ENCODE data around the gene CACNB4. TPM values are rescaled to one million over a fixed set of nuclear protein-coding genes. Genes with fewer than 3 reads are reported as not detected.

CACNB4 gene
- total RNA-seq, 4 donors from 2014 or later, result 2.3 to 5.8 (median 2.8) TPM

- TF ChIP-seq CTCF (IDR thresholded peaks at IDR 0.05; ENCODE audit: low read depth), result no peak
Measured at GRCh38 chr2:152086231-152086630, 12.6 kb downstream of the CACNB4 start.

- TF ChIP-seq CTCF (IDR thresholded peaks at IDR 0.05; ENCODE audit: low read depth), result no peak
Measured at GRCh38 chr2:152084076-152084475, 14.8 kb downstream of the CACNB4 start.

- no peak for TF ChIP-seq CTCF (IDR thresholded peaks at IDR 0.05; ENCODE audit: low read depth)
Measured at GRCh38 chr2:152083202-152083875, 15.5 kb downstream of the CACNB4 start.

GRCh38 chr2:152078662-152079061, 20.2 kb downstream of the CACNB4 start:
- no peak for TF ChIP-seq CTCF (IDR thresholded peaks at IDR 0.05; ENCODE audit: low read depth)

GRCh38 chr2:152078023-152078422, 20.8 kb downstream of the CACNB4 start:
- no peak for TF ChIP-seq CTCF (IDR thresholded peaks at IDR 0.05; ENCODE audit: low read depth)

GRCh38 chr2:152075461-152076050, 23.3 kb downstream of the CACNB4 start:
- TF ChIP-seq CTCF (IDR thresholded peaks at IDR 0.05; ENCODE audit: low read depth), result no peak

GRCh38 chr2:152072011-152072410, 26.8 kb downstream of the CACNB4 start:
- TF ChIP-seq CTCF (IDR thresholded peaks at IDR 0.05; ENCODE audit: low read depth), result no peak

Data from subcutaneous adipose tissue (tissue), 4 donors.